NCI-H345 treated with DMSO at 0.1 percent for 48 hours (cell line): ENCODE measurements around the gene CNPPD1.

Experiments
- DNase-seq: peaks from one replicate; lab custom pipeline; 2025; ENCODE audit not compliant: unreplicated experiment; lab: John Stamatoyannopoulos, UW

Gene CNPPD1

DNA sequence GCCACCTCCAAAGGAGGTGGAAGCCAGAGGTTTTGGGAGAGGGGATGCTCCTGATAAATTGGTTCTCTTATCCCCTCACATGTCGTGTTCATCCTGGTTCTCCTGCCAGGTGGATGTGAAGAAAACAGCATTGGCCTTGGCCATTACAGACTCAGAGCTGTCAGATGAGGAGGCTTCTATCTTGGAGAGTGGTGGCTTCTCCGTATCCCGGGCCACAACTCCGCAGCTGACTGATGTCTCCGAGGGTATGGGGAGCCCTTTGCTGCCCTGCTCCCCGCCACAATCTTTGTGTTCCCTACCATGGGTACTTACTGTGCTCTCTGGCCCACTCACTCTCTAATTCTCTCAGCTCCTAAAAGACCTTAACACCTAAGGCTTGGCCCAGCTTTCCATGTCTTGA is 4.8 kb upstream of the CNPPD1 start:
- DNase-seq = no peak

DNA sequence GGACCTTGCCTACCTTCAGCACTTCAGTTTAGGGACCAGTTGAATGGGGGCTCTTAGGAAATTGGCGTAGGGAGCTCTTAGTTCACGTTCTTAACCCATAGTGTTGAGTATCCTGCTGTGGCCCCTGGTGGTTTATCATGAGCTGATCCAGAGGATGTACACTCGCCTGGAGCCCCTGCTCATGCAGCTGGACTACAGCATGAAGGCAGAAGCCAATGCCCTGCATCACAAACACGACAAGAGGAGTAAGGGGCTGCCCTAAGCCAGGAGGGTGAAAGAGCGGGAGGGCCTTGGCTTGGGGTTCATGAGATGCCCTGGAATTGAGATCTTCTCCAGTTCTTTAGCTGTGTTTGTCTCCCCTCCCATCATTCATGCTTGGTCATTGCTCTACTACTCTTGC is 4.2 kb upstream of the CNPPD1 start:
- DNase-seq = no peak

GRCh38 chr2:219179601-219180465 is 3.1 kb upstream of the CNPPD1 start:
- DNase-seq = no peak

- no peak for DNase-seq
Observed at GRCh38 chr2:219178377-219179175, 1.9 kb upstream of the CNPPD1 start.

DNA sequence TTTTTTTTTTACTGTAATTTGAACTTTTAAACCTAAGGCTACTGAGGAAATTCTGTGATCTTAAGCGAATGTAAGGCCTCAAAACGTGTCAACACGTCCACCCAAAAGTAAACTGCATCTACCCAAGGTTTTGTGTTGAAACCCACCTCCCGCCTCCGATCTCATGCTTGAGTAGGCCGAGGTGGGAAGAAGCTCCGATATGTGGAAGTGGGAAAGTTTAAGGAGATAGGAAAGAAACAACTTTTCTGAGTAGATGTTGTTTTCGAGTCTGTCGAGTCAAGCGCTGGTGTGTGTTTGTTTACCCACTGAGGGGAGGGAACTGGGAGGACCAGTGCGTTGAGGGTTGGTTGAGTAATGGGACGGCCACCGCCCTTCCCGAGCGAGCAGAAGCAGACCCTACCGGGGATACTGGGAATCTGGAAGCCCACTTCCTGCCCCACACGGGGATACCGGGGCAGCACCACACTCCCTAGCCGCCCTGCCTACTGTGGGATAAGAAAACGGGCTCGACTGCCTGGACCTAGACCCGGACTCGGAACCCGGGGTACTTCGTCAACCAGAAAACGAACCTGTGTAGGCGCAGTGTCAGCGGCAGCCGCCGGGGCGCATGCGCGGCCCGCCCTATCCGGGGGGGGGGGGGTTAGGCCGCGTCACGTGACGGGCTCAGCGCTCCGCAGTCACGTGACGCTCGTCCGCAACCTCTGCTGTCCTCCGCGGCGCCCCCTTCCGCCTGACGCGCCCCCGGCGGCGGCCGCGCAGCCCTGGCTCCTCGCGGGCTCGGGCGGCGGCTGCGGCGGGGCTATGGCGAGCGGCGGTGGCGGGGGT is 1.0 kb upstream of the CNPPD1 start, which contains the start of gene RETREG2:
Gene RETREG2, plus strand, starts transcription at position 724 of the 825 bp plus-strand sequence. Its CDS starts 78 bp downstream, at position 802.
- DNase-seq = peak; percentile 78

- no peak for DNase-seq
Observed at GRCh38 chr2:219175928-219176817, 552 bp downstream of the CNPPD1 start.

GRCh38 chr2:219175486-219175885 is 1.2 kb downstream of the CNPPD1 start:
- DNase-seq = no peak

GRCh38 chr2:219174801-219175200 is 1.9 kb downstream of the CNPPD1 start:
- DNase-seq = no peak

- no peak for DNase-seq
Observed at GRCh38 chr2:219174146-219174545, 2.6 kb downstream of the CNPPD1 start.

GRCh38 chr2:219173176-219173575 is 3.5 kb downstream of the CNPPD1 start:
- DNase-seq = no peak

DNA sequence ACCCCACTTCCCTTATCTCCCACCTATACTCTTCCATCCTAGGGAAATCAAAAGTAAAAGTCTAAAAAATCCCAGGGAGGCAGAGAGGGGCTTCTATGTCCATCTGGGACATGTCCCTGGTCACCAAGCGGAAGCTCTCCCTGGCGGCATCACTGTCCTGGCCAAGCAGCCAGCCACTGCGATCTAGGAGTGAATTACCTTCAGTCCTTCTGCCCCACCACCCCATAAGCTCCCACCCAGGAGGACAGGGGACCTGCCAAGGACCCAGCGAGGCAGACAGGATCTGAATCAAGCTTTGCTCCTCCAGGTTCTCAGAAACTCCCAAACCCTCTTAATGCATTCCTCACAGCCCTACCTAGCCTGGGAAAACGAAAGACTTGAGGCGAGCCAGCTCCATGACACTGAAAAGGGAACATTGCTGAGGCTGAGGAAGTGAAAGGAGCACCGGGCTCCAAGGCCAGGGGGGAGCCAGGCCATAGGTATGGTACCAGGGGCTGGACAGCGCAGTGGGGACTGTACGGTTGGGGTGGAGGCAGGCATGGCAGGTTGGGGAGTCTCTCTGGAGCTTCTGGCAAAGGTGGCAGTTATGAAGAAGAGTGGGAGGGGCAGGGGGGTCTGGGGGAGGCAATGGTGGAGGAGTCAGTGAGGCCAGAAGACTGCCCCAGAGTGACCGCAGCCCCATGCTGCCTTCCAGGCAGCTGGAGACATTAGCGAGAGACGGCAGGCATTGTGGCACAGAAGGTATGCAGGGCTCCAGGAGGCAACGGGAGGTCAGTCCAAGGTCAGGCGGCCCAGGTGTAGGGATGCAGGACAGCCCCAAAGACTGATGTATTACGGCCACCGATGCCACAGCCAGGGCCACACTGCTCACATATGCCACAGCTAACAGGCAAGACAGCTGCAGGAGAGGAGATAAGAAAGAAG is 4.2 kb downstream of the CNPPD1 start:
- no peak for DNase-seq

DNA sequence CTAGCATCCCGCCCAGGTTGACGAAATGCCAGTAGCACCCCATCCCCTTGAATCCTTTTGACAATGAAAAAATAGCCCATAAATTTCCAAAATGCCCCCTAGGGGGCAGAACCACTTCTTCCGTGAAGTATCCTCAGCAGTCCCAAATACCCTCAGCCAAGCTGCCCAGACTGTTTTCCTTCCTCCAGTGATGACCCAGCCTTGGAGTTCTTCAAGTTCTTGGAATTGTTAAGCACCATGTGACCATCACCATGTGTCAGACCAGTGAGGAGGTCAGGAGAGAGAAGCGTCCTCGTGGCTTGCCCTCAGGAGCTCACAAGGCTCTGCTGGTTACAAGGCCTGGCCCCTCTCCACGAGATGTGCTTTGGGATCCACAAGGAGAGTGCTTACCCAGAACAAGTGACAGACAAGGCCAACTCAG is 5.5 kb downstream of the CNPPD1 start:
- no peak for DNase-seq

GRCh38 chr2:219169930-219170654 is 6.6 kb downstream of the CNPPD1 start, which contains the start of gene SLC23A3:
Gene SLC23A3 (minus strand): TSS chr2:219170029. CDS start chr2:219169984, 45 bp downstream.
- no peak for DNase-seq

DNA sequence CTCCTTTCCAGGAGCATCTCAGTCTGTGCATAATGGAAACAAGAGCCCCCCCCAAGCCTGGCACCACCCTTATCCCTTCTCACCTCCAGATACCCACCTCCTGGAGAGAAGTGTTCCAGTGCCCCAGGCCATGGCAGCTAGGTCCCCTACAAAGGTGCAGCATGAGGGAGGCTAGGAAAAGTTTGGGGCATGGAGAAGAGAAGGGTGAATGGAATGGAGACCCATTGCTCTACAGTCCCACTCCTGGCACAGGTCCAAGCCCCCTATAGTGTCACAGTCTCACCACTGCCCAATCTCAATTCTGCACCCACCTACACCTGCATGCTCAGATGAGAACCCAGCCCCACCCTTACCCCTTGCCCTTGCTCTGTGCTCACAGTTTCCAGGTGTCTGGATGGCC is 7.8 kb downstream of the CNPPD1 start:
- no peak for DNase-seq

DNA sequence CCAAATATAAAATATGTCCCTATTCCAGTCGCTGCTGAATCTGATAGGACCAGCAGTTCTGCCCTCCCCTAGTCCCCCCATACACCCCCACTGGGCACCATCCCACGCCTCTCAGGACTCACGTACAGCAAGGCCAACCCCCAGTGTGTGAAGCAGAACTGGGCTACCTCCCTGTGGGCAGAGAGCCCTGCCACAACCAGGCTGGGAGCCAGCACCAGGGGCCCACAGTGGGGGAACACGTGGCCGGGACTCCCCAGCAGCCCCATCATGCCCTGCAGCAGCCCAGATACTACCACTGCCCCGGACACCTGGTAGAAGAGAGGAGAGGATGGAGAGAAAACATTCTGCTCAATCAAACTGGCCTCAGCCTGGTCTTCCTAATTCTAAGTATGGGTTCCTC is 8.2 kb downstream of the CNPPD1 start:
- no peak for DNase-seq

GRCh38 chr2:219167997-219168396 is 8.7 kb downstream of the CNPPD1 start:
- no peak for DNase-seq

GRCh38 chr2:219165058-219165911 is 11.4 kb downstream of the CNPPD1 start:
- DNase-seq = no peak
